Choroid plexus epithelial cell (primary cell): ENCODE data around the gene TC2N.

ENCODE experiments used
- DNase-seq: peaks from one replicate; pipeline ENCODE4 v3.0.0-alpha.2; 2010; ENCODE audit warnings: low read depth
- H3K4me3 ChIP-seq: 2 replicates; pipeline ENCODE4 v1.5.1; 2011; ENCODE audit warnings: low read depth, mild to moderate bottlenecking, control low read depth, low read length, moderate library complexity
- TF ChIP-seq, protein P1 (sequence below): conservative IDR thresholded peaks from 2 replicates; pipeline ENCODE4 v1.5.1; 2011; ENCODE audit warnings: low read depth, mild to moderate bottlenecking, control low read depth, inconsistent platforms, low read length, moderate library complexity

The TC2N gene

DNA sequence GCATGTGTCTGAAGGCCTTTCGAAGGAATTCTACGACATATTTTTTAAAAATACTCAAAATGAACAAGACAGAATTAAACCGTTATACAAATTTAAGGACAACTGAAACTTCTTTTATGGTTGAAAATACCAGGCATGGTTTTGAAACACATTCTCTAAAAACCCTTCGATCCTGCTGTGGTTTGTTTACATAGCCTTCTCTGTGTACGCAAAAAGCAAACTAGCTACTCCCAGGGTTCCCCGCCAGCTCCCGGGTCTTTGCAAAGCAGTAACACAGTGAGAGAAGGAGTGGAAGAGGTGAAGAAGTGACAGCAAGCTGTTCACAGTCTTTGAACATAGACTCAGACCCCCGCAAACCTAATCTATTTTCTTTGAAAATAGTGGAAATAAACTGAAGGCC lies 2.2 kb upstream of the TC2N start:
- TF ChIP-seq, protein P1, sequence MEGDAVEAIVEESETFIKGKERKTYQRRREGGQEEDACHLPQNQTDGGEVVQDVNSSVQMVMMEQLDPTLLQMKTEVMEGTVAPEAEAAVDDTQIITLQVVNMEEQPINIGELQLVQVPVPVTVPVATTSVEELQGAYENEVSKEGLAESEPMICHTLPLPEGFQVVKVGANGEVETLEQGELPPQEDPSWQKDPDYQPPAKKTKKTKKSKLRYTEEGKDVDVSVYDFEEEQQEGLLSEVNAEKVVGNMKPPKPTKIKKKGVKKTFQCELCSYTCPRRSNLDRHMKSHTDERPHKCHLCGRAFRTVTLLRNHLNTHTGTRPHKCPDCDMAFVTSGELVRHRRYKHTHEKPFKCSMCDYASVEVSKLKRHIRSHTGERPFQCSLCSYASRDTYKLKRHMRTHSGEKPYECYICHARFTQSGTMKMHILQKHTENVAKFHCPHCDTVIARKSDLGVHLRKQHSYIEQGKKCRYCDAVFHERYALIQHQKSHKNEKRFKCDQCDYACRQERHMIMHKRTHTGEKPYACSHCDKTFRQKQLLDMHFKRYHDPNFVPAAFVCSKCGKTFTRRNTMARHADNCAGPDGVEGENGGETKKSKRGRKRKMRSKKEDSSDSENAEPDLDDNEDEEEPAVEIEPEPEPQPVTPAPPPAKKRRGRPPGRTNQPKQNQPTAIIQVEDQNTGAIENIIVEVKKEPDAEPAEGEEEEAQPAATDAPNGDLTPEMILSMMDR: no peak
- peak; percentile 79 for DNase-seq
- no peak overlapping the region for H3K4me3 ChIP-seq

DNA sequence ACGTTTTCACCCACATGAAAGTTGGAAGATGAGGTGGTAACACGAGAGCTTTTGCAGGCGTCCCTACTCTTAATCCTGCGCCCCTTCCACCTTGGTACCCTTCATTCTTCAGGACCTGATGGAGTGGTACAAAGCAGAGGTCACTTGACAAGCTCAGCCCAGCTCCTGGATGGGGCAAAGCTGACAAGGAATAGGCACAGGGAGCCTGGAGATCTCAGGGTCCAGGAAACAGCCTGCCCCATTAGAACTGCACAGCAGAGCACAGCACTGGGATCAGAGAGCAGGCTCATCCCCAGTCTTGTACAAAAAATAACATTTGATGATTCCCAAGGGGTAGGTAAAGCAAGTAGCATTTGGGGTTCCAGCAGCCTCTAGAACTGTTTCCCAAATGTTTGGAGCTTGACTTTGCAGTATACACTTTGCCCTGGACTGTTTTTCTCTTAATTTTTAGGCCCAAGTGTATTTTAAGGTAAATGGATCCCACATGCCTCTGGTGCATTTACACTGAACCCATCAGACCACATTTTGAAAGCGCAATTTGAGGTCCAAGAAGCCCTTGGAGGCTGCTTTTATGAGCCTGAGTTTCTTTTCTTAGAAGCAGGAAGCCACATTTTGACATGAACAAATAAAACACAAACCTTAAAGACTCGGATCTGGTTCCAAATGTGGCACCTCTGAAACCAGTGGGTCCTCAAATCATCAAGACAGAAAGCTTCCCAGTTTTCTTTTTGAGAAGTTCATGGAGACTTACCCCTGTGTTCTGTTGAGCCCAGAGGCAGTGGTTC lies 633 bp downstream of the TC2N start:
- TF ChIP-seq, protein P1: no peak
- no peak for DNase-seq
- H3K4me3 ChIP-seq: no peak overlapping the region

DNA sequence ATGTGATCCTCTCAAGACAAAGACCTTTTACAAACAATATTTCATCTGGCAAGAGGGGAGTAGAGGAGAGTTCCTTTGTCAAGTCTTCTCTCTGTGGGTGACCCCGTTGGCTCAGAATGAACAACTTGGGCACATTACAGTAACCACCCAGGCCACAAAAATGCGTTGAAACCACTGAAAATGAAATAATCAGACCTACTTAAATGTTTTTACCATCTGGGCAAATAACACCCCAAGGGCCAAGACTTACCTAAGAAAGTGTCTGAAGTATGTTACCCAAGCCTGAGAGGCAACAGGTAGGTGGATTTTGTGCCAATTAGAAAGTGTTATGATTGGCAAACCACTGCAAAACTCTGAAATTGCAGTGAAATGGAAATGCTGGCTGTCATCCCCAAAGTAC lies 1.3 kb downstream of the TC2N start:
- no peak overlapping the region for H3K4me3 ChIP-seq
- TF ChIP-seq, protein P1: no peak
- DNase-seq: peak; percentile 59

DNA sequence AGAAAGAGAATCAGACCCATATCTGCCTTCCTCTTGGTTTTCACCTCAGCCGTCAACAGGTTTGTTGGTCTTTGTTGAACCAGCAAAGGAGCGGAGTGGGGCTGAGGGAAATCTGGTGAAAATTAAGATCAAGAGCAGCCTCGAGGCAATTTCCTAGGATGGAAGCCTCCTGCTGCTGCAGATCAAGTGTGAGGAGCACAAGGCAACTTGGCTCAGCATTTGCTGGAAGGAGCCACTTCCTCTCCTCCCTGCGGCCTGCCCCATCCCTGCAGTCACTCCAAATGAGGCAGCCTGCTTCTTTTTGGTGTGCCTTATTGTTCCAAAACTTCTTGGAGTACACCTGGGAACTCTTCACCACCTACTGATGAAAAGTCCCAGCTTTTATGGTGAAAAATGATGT lies 4.9 kb downstream of the TC2N start:
- DNase-seq: no peak
- TF ChIP-seq, protein P1: no peak
- H3K4me3 ChIP-seq: no peak overlapping the region

DNA sequence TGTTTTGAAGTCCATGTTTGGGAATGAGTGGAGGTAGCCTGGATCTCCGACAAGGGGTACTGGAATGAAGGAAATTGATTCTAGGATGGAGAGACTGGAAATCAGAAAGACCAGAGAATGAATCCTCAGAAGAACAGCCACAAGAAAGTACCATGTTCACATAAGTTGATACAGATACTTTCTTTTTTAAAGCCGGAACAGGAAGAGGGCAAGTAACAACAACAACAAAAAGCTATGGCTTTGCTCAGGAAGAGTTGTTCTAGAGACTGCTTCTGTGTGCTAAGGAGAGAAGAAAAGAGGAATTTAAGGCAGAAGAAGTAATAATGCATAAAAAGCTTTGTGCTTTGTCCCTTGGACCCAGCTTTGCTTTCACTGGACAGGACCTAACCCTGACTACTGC lies 6.2 kb downstream of the TC2N start:
- TF ChIP-seq, protein P1: no peak
- no peak for DNase-seq
- no peak overlapping the region for H3K4me3 ChIP-seq

DNA sequence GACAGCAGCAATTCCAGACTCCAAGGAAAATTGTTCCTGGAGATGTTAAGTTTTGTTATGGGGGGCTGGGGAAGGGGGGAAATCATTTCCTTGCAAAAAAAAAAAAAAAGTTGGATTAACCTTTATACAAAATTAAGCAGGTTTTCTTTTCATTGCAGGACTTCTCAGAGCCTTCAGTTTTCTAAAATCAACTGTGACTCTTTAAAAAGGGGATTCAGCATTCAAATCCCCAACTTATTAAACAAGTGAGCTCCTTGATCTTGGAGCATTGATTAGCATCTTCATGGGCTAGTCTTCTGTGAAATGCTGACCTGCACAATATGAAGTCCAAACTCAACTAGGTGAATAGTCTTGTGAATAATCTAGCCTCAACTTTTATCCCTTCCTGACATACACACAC lies 7.1 kb downstream of the TC2N start:
- TF ChIP-seq, protein P1: no peak
- H3K4me3 ChIP-seq: no peak overlapping the region
- no peak for DNase-seq
